Thyroid gland (tissue), 4 donors: Measurements from ENCODE around the gene DKK1. TPM values are rescaled to one million over a fixed set of nuclear protein-coding genes. Genes with fewer than 3 reads are reported as not detected.

ENCODE experiments used
- DNase-seq, 2 donors: peaks; one replicate each; pipeline ENCODE4 v3.0.0-alpha.2; 2019
- H3K27ac ChIP-seq, 3 donors: fragments of 200-600 bp; sonication (generic); 1 replicate in 2 of 3; 2 replicates in 1 of 3; pipeline ENCODE4 v1.5.1; 2016 to 2019; ENCODE audit warnings: mild to moderate bottlenecking in 1 of 3, moderate library complexity in 1 of 3
- H3K27me3 ChIP-seq: fragments of 200-600 bp; sonication (generic); one replicate; pipeline ENCODE4 v1.5.1; 2019
- H3K36me3 ChIP-seq, 2 donors: fragments of 200-600 bp; sonication (generic); one replicate each; pipeline ENCODE4 v1.5.1; 2016 to 2019
- H3K4me1 ChIP-seq, 2 donors: fragments of 200-600 bp; sonication (generic); one replicate each; pipeline ENCODE4 v1.5.1; 2017 to 2019
- H3K4me3 ChIP-seq, 3 donors: fragments of 200-600 bp; sonication (generic); replicated peaks in 1 of 3; 1 replicate in 2 of 3; 2 replicates in 1 of 3; pipeline ENCODE4 v1.5.1; 2016; ENCODE audit warnings: mild to moderate bottlenecking in 1 of 3
- H3K9me3 ChIP-seq: fragments of 200-600 bp; sonication (generic); one replicate; pipeline ENCODE4 v1.5.1; 2017
- CTCF ChIP-seq, 6 experiments: fragments of 200-600 bp in 3 of 6; fragments of 450-650 bp in 3 of 6; sonication (generic) in 3 of 6; IDR thresholded peaks; one replicate each; pipeline ENCODE4 v1.5.1; 2016 to 2019; ENCODE audit warnings: antibody characterized with exemption in 6 of 6, mild to moderate bottlenecking in 2 of 6, inconsistent platforms in 1 of 6, moderate library complexity in 1 of 6
- POLR2A ChIP-seq, 2 donors: fragments of 450-650 bp; IDR thresholded peaks; one replicate each; pipeline ENCODE4 v1.6.1; 2017; ENCODE audit warnings: antibody characterized with exemption in 2 of 2, mild to moderate bottlenecking in 2 of 2, moderate library complexity in 1 of 2
- WGBS, 2 donors: methylation state at CpG; one replicate each; pipeline ENCODE4 v1.1.5; 2017; 5-methylcytosine and 5-hydroxymethylcytosine counted together
- intact Hi-C: fragments of 100-400 bp; cut with DNase I; formaldehyde crosslinking; loops from one replicate; pipeline ENCODE4 v1.15.1; 2023
- total RNA-seq, 4 donors: library from RNA; depleted of rRNA; stranded (reverse); fragments of >200 nt; gene quantifications; one replicate each; pipeline ENCODE4 v1.2.3, GENCODE V29; 2016

The DKK1 gene
- total RNA-seq, 4 donors from 2014 or later = 1.7 to 3.2 TPM; not detected in 2

- no peak for TF ChIP-seq POLR2A (IDR thresholded peaks at IDR 0.05)
- TF ChIP-seq CTCF (IDR thresholded peaks at IDR 0.05) = no peak
Observed at GRCh38 chr10:52346394-52347326, 32.6 kb downstream of the DKK1 start.

GRCh38 chr10:52347327-52347667, 33.2 kb downstream of the DKK1 start:
- Histone ChIP-seq H3K27ac (no peak overlapping the region), H3K4me1 (no peaks in the 10 kb centered on the region), H3K27me3 (no peaks in the 10 kb centered on the region), H3K36me3 (no peaks in the 10 kb centered on the region), H3K4me3 (no peak overlapping the region), H3K9me3 (no peaks in the 10 kb centered on the region)
- no peak for TF ChIP-seq CTCF (IDR thresholded peaks at IDR 0.05)
- no peak for TF ChIP-seq POLR2A (IDR thresholded peaks at IDR 0.05)
- intact Hi-C loops = no loop called here
- WGBS, 2 donors = 60% methylated on average over 1 of the region's 5 CpGs; no CpG with 5 or more reads in 1 of the 2 donors
- no peak for DNase-seq

More at GRCh38 chr10:52346394-52347326, 32.6 kb downstream of the DKK1 start:
- H3K27ac ChIP-seq = no peak overlapping the region
- WGBS, 2 donors = 95 to 97% methylated on average over 19 to 21 of the region's 27 CpGs
- H3K9me3 ChIP-seq = no peaks in the 10 kb centered on the region
- no peaks in the 10 kb centered on the region for H3K36me3 ChIP-seq
- no peak for DNase-seq
- no peak overlapping the region for H3K4me3 ChIP-seq
- H3K4me1 ChIP-seq = no peaks in the 10 kb centered on the region
- intact Hi-C loops = no loop called here
- no peaks in the 10 kb centered on the region for H3K27me3 ChIP-seq

GRCh38 chr10:52348037-52348564, 34.0 kb downstream of the DKK1 start:
- H3K27me3 ChIP-seq = no peaks in the 10 kb centered on the region
- WGBS, 2 donors = 89 to 93% methylated on average over 5 of the region's 5 CpGs
- no peaks in the 10 kb centered on the region for H3K36me3 ChIP-seq
- H3K27ac ChIP-seq = no peak overlapping the region
- TF ChIP-seq POLR2A (IDR thresholded peaks at IDR 0.05) (no peak), CTCF (IDR thresholded peaks at IDR 0.05) (no peak)
- no peak for DNase-seq
- H3K9me3 ChIP-seq = no peaks in the 10 kb centered on the region
- intact Hi-C loops = no loop called here
- H3K4me3 ChIP-seq = no peak overlapping the region
- H3K4me1 ChIP-seq = no peaks in the 10 kb centered on the region

DNA sequence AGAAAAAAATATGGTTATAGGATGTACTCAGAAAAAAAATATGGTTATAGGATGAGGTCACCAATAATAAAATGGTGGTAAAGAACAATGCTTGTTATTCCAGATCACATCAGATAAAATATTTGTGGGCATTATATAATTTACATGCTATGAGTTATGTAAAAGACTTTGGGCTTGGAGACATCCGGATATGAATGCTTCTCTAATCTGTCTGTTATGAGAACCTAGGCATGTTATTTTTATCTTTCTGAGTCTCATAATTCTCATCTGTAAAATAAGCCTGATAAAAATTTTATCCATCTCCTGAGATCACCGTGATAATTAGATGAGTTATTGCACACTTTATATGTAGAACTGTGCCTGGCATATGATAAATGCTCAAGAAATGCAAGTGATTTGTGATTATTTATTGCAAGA, 37.8 kb downstream of the DKK1 start:
- no peak overlapping the region for H3K4me3 ChIP-seq
- intact Hi-C loops = no loop called here
- no peaks in the 10 kb centered on the region for H3K4me1 ChIP-seq
- WGBS, 2 donors = 82 to 92% methylated on average over 2 of the region's 2 CpGs
- TF ChIP-seq CTCF (IDR thresholded peaks at IDR 0.05) = no peak
- H3K36me3 ChIP-seq = no peaks in the 10 kb centered on the region
- no peaks in the 10 kb centered on the region for H3K9me3 ChIP-seq
- H3K27me3 ChIP-seq = no peaks in the 10 kb centered on the region
- no peak overlapping the region for H3K27ac ChIP-seq
- no peak for DNase-seq

- Histone ChIP-seq H3K9me3 (no peaks in the 10 kb centered on the region), H3K4me3 (no peak overlapping the region), H3K27me3 (no peaks in the 10 kb centered on the region), H3K36me3 (no peaks in the 10 kb centered on the region), H3K27ac (no peak overlapping the region), H3K4me1 (no peaks in the 10 kb centered on the region)
- no peak for DNase-seq
- intact Hi-C loops = no loop called here
- WGBS, 2 donors = 86 to 89% methylated on average over 2 of the region's 2 CpGs
- TF ChIP-seq POLR2A (IDR thresholded peaks at IDR 0.05) = no peak
- no peak for TF ChIP-seq CTCF (IDR thresholded peaks at IDR 0.05)
Observed at GRCh38 chr10:52353205-52353604, 39.1 kb downstream of the DKK1 start.
